IMR-90 (cell line): ENCODE data around the gene ANLN. TPM values are rescaled to one million over a fixed set of nuclear protein-coding genes. Genes with fewer than 3 reads are reported as not detected.
"Not testable (repeated sequence)": the region's sequence is repeated elsewhere in the genome, so short reads cannot be mapped to it uniquely, and the experiment has no call there.

Source experiments
- ATAC-seq: fragments of 200-7000 bp; cut with Tn5 transposase; 2 replicates; pipeline ENCODE4 v1.9.1; 2020; ENCODE audit warnings: low read depth, mild to moderate bottlenecking, moderate library complexity
- BruUV-seq: library from RNA; stranded (reverse); fragments of 400-500 nt; replicated peaks from 2 replicates; lab custom pipeline; 2021; lab: Mats Ljungman, UMichigan
- CTCF ChIA-PET: fragments of 300-600 bp; formaldehyde crosslinking; extraction: SDS; loops from one replicate; lab custom pipeline; 2021; ENCODE audit warnings: antibody characterized with exemption; lab: Yijun Ruan, JAX
- POLR2A ChIA-PET: fragments of 300-600 bp; sonication (Branson Sonifier 250); formaldehyde crosslinking; loops from one replicate; lab custom pipeline; 2022; ENCODE audit warnings: antibody characterized with exemption; ENCODE audit not compliant: unreplicated experiment; lab: Charles Lee
- DNase-seq: peaks from one replicate; pipeline ENCODE4 v3.0.0; 2013
- H2AFZ ChIP-seq: replicated peaks from 2 replicates; pipeline ENCODE3; 2013; ENCODE audit warnings: low read length, mild to moderate bottlenecking; ENCODE audit not compliant: poor library complexity
- H2AK5ac ChIP-seq: 2 replicates; pipeline ENCODE4 v1.6.1; 2013; ENCODE audit warnings: low read depth, low read length, inconsistent platforms
- H2AK9ac ChIP-seq: replicated peaks from 2 replicates; pipeline ENCODE3; 2013; ENCODE audit warnings: mild to moderate bottlenecking, low read depth, low read length, moderate library complexity; ENCODE audit not compliant: poor library complexity
- H2BK120ac ChIP-seq: 2 replicates; pipeline ENCODE4 v1.6.1; 2013; ENCODE audit warnings: low read depth, low read length, inconsistent platforms
- H2BK15ac ChIP-seq: 3 replicates; pipeline ENCODE4 v1.6.1; 2013; ENCODE audit warnings: low read depth, low read length, inconsistent platforms
- H2BK20ac ChIP-seq: 2 replicates; pipeline ENCODE4 v1.6.1; 2013; ENCODE audit warnings: low read depth, mild to moderate bottlenecking, inconsistent platforms, low read length, moderate library complexity
- H2BK5ac ChIP-seq: 2 replicates; pipeline ENCODE4 v1.6.1; 2013; ENCODE audit warnings: mild to moderate bottlenecking, low read depth, low read length, inconsistent platforms; ENCODE audit not compliant: poor library complexity, severe bottlenecking
- H3K14ac ChIP-seq: replicated peaks from 2 replicates; pipeline ENCODE4 v1.6.1; 2013; ENCODE audit warnings: low read depth, low read length, inconsistent platforms
- H3K18ac ChIP-seq: 2 replicates; pipeline ENCODE4 v1.6.1; 2013; ENCODE audit warnings: low read depth, low read length, control low read depth
- H3K23ac ChIP-seq: 2 replicates; pipeline ENCODE4 v1.6.1; 2013; ENCODE audit warnings: low read depth, low read length, inconsistent platforms
- H3K27ac ChIP-seq: 2 replicates; pipeline ENCODE4 v1.5.1; 2013; ENCODE audit warnings: mild to moderate bottlenecking, control low read depth, low read length; ENCODE audit not compliant: insufficient read depth
- H3K27me3 ChIP-seq: 2 replicates; pipeline ENCODE4 v1.6.1; 2013; ENCODE audit warnings: low read length; ENCODE audit not compliant: control insufficient read depth, insufficient read depth
- H3K36me3 ChIP-seq: 2 replicates; pipeline ENCODE4 v1.6.1; 2013; ENCODE audit warnings: low read length, mixed read lengths; ENCODE audit not compliant: control insufficient read depth, insufficient read depth
- H3K4ac ChIP-seq: 2 replicates; pipeline ENCODE4 v1.6.1; 2013; ENCODE audit warnings: low read depth, low read length, inconsistent platforms
- H3K4me1 ChIP-seq: 2 replicates; pipeline ENCODE4 v1.6.1; 2013; ENCODE audit warnings: low read length, mixed read lengths; ENCODE audit not compliant: control insufficient read depth, insufficient read depth
- H3K4me2 ChIP-seq: 2 replicates; pipeline ENCODE4 v1.6.1; 2013; ENCODE audit warnings: low read depth, mild to moderate bottlenecking, control low read depth, low read length, moderate library complexity
- H3K4me3 ChIP-seq: 2 replicates; pipeline ENCODE4 v1.5.1; 2013; ENCODE audit warnings: low read depth, mild to moderate bottlenecking, control low read depth, low read length, moderate library complexity; ENCODE audit not compliant: insufficient read depth
- H3K56ac ChIP-seq: 2 replicates; pipeline ENCODE4 v1.6.1; 2013; ENCODE audit warnings: low read length, inconsistent platforms; ENCODE audit not compliant: insufficient read depth; ENCODE audit errors: extremely low read depth
- H3K79me1 ChIP-seq, 2 experiments: 2 replicates each; pipeline ENCODE4 v1.6.1; 2013; ENCODE audit warnings: low read length in 2 of 2, inconsistent platforms in 1 of 2, low read depth in 1 of 2
- H3K9ac ChIP-seq: 2 replicates; pipeline ENCODE4 v1.6.1; 2013; ENCODE audit warnings: low read depth, low read length, control low read depth
- H3K9me1 ChIP-seq: 2 replicates; pipeline ENCODE4 v1.6.1; 2013; ENCODE audit warnings: low read length, inconsistent platforms; ENCODE audit not compliant: insufficient read depth
- H3K9me3 ChIP-seq: 2 replicates; pipeline ENCODE4 v1.6.1; 2013; ENCODE audit warnings: low read length; ENCODE audit not compliant: control insufficient read depth, insufficient read depth
- H4K20me1 ChIP-seq: 2 replicates; pipeline ENCODE4 v1.6.1; 2013; ENCODE audit warnings: low read length, inconsistent platforms; ENCODE audit not compliant: insufficient read depth
- H4K5ac ChIP-seq: 2 replicates; pipeline ENCODE4 v1.6.1; 2013; ENCODE audit warnings: mild to moderate bottlenecking, low read depth, low read length, control low read depth
- H4K8ac ChIP-seq, 2 experiments: 2 replicates each; pipeline ENCODE4 v1.6.1; 2013; ENCODE audit warnings: low read depth in 2 of 2, low read length in 2 of 2, control low read depth in 1 of 2, inconsistent platforms in 1 of 2
- H4K91ac ChIP-seq: 2 replicates; pipeline ENCODE4 v1.6.1; 2013; ENCODE audit warnings: low read depth, low read length, inconsistent platforms; ENCODE audit not compliant: insufficient read depth
- BHLHE40 ChIP-seq: fragments of 150-350 bp; IDR thresholded peaks from 2 replicates; pipeline ENCODE4 v1.6.1; 2016; ENCODE audit warnings: mild to moderate bottlenecking, low read depth, low read length
- MXI1 ChIP-seq: IDR thresholded peaks from 2 replicates; pipeline ENCODE4 v1.6.1; 2012; ENCODE audit warnings: low read depth, mild to moderate bottlenecking, low read length, moderate library complexity, borderline replicate concordance
- POLR2A ChIP-seq: IDR thresholded peaks from 2 replicates; pipeline ENCODE4 v1.6.1; 2012; ENCODE audit warnings: mild to moderate bottlenecking, low read depth, low read length
- RCOR1 ChIP-seq: IDR thresholded peaks from 2 replicates; pipeline ENCODE4 v1.6.1; 2012; ENCODE audit warnings: mild to moderate bottlenecking, low read length, improper control_type of control experiment; ENCODE audit not compliant: insufficient replicate concordance
- SMC3 ChIP-seq: fragments of 150-350 bp; IDR thresholded peaks from 2 replicates; pipeline ENCODE4 v1.6.1; 2016; ENCODE audit warnings: low read depth, mild to moderate bottlenecking, antibody characterized with exemption, low read length, moderate library complexity
- WGBS, 2 experiments: methylation state at CpG; one replicate each; pipeline versions ENCODE4 v1.1.5 to v1.1.7; 2013; ENCODE audit warnings: missing lambda C conversion rate in 2 of 2; ENCODE audit not compliant: insufficient read length in 1 of 2; ENCODE audit errors: extremely low coverage in 2 of 2; 5-methylcytosine and 5-hydroxymethylcytosine counted together
- dilution Hi-C: fragments of 300-500 bp; cut with HindIII; formaldehyde crosslinking; loops from one replicate; pipeline ENCODE4 v1.14.3; 2018; ENCODE audit warnings: low sequenced_read_pairs; ENCODE audit not compliant: unreplicated experiment
- in situ Hi-C: fragments of 300-500 bp; cut with MboI; formaldehyde crosslinking; loops from 3 replicates; pipeline ENCODE4 v1.14.3; 2019; ENCODE audit warnings: low sequenced_read_pairs, inconsistent platforms, mixed read lengths
- intact Hi-C: fragments of 100-400 bp; cut with micrococcal nuclease; formaldehyde crosslinking; loops from 2 replicates; pipeline ENCODE4 v1.10.0; 2022
- polyA plus RNA-seq, 3 experiments: library from polyadenylated mRNA; depleted of rRNA; stranded (reverse); fragments of >200 nt; gene quantifications; 2 replicates each; pipeline ENCODE4 v1.2.3, GENCODE V29; 2012; ENCODE audit warnings: low replicate concordance in 1 of 3
- total RNA-seq: library from RNA; depleted of rRNA; stranded (reverse); fragments of >200 nt; gene quantifications from 2 replicates; pipeline ENCODE4 v1.2.3, GENCODE V29; 2012
- TF ChIP-seq, protein P1 (sequence below): fragments of 150-350 bp; IDR thresholded peaks from 2 replicates; pipeline ENCODE4 v1.6.1; 2017; ENCODE audit warnings: mild to moderate bottlenecking, antibody characterized with exemption, low read length, low read depth

ANLN gene
- total and polyA plus RNA-seq, 2 of the 4 experiments (the other 2 are of a cell fraction) = 60.5 to 276 TPM

- Histone ChIP-seq H3K27ac (no peak overlapping the region), H2BK15ac (no peak overlapping the region), H2AFZ (no peak overlapping the region), H3K4me1 (no peaks in the 10 kb centered on the region), H4K5ac (no peak overlapping the region), H3K27me3 (no peaks in the 10 kb centered on the region; the same call in 1 of the 2 replicates), H3K4me3 (no peak overlapping the region), H3K23ac (no peak overlapping the region), H2BK20ac (no peak overlapping the region), H3K14ac (no peak overlapping the region), H3K4ac (no peak overlapping the region), H3K9me3 (no peaks in the 10 kb centered on the region), H2BK5ac (no peak overlapping the region), H2AK5ac (no peak overlapping the region), H4K91ac (no peak overlapping the region), H3K79me1 (no peaks in the 10 kb centered on the region), H3K36me3 (no peaks in the 10 kb centered on the region), H4K20me1 (no peaks in the 10 kb centered on the region), H3K18ac (no peak overlapping the region), H3K9me1 (no peaks in the 10 kb centered on the region), H4K8ac (no peak overlapping the region), H2AK9ac (no peak overlapping the region), H3K9ac (no peak overlapping the region), H3K4me2 (no peak overlapping the region), H3K56ac (no peak overlapping the region), H2BK120ac (no peak overlapping the region)
- no TSS peak for BruUV-seq
- TF ChIP-seq, protein P1, sequence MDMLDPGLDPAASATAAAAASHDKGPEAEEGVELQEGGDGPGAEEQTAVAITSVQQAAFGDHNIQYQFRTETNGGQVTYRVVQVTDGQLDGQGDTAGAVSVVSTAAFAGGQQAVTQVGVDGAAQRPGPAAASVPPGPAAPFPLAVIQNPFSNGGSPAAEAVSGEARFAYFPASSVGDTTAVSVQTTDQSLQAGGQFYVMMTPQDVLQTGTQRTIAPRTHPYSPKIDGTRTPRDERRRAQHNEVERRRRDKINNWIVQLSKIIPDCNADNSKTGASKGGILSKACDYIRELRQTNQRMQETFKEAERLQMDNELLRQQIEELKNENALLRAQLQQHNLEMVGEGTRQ = no peak
- TF ChIP-seq SMC3 = no peak
- no peak for TF ChIP-seq POLR2A
- TF ChIP-seq MXI1 = no peak
- no peak for TF ChIP-seq BHLHE40
- TF ChIP-seq RCOR1 = no peak
- ChIA-PET POLR2A (no interaction called here), CTCF (no interaction called here)
- in situ Hi-C loops = no loop called here
- dilution Hi-C loops = no loop called here
- intact Hi-C loops = no loop called here
- ATAC-seq (no peak), DNase-seq (no peak)
- WGBS, 2 experiments = no CpG with 5 or more reads among the region's 2 CpGs
Observed at GRCh38 chr7:36381056-36381455, 8.6 kb upstream of the ANLN start.

DNA sequence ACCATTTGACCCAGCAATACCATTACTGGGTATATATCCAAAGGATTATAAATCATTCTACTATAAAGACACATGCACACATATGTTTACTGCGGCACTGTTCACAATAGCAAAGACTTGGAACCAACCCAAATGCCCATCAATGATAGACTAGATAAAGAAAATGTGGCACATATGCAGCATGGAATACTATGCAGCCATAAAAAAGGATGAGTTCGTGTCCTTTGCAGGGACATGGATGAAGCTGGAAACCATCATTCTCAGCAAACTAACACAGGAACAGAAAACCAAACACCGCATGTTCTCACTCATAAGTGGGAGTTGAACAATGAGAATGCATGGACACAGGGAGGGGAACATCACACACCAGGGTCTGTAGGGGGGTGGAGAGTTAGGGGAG lies 6.4 kb upstream of the ANLN start:
- no CpG with 5 or more reads among the region's 3 CpGs for WGBS, 2 experiments
- H3K4ac ChIP-seq, POLR2A ChIA-PET, H3K4me3 ChIP-seq, H2BK5ac ChIP-seq, H4K91ac ChIP-seq, H2AK5ac ChIP-seq, H3K14ac ChIP-seq, H2AK9ac ChIP-seq, H3K18ac ChIP-seq, H3K4me1 ChIP-seq, H2BK15ac ChIP-seq, H3K4me2 ChIP-seq, in situ Hi-C loops, H3K9ac ChIP-seq, H4K8ac ChIP-seq, intact Hi-C loops, H3K27ac ChIP-seq, H3K79me1 ChIP-seq, H4K5ac ChIP-seq, CTCF ChIA-PET, ATAC-seq, H3K9me1 ChIP-seq, H3K27me3 ChIP-seq, H3K36me3 ChIP-seq, H2BK20ac ChIP-seq, DNase-seq, H2AFZ ChIP-seq, H4K20me1 ChIP-seq, H2BK120ac ChIP-seq, H3K56ac ChIP-seq, H3K9me3 ChIP-seq, dilution Hi-C loops, BruUV-seq, H3K23ac ChIP-seq: not testable (repeated sequence)
